Kidney (tissue), 14 donors: ENCODE data around the gene FNBP1. TPM values are rescaled to one million over a fixed set of nuclear protein-coding genes. Genes with fewer than 3 reads are reported as not detected.
"Not testable (repeated sequence)": the region's sequence is repeated elsewhere in the genome, so short reads cannot be mapped to it uniquely, and the experiment has no call there.

Experiments used
- DNase-seq, 5 donors: peaks; one replicate each; pipeline ENCODE4 v3.0.0-alpha.2; 2013 to 2020
- FAIRE-seq: peaks from 2 replicates; lab custom pipeline; 2012; peaks lifted over from hg19 to GRCh38; lab: Jason Lieb, UNC
- H3K27ac ChIP-seq, 2 donors: one replicate each; pipeline ENCODE4 v1.7.0; 2013; ENCODE audit warnings: low read depth in 2 of 2, low read length in 2 of 2, inconsistent platforms in 1 of 2
- H3K27me3 ChIP-seq: one replicate; pipeline ENCODE4 v1.7.1; 2013; ENCODE audit warnings: low read length, inconsistent platforms; ENCODE audit not compliant: control insufficient read depth, insufficient read depth
- H3K36me3 ChIP-seq, 3 donors: one replicate each; pipeline versions ENCODE4 v1.7.0 to v1.7.1; 2013; ENCODE audit warnings: low read length in 3 of 3, control low read depth in 1 of 3, inconsistent platforms in 1 of 3; ENCODE audit not compliant: insufficient read depth in 3 of 3, control insufficient read depth in 2 of 3
- H3K4me1 ChIP-seq, 3 donors: one replicate each; pipeline versions ENCODE4 v1.7.0 to v1.7.1; 2013; ENCODE audit warnings: low read length in 3 of 3, inconsistent platforms in 1 of 3, low read depth in 1 of 3; ENCODE audit not compliant: control insufficient read depth in 2 of 3, insufficient read depth in 2 of 3
- H3K4me3 ChIP-seq, 3 donors: one replicate each; pipeline versions ENCODE4 v1.7.0 to v1.8.1; 2013; ENCODE audit warnings: low read length in 3 of 3, control low read depth in 1 of 3, inconsistent platforms in 1 of 3
- H3K9ac ChIP-seq, 3 donors: one replicate each; pipeline versions ENCODE4 v1.7.0 to v1.7.1; 2013; ENCODE audit warnings: low read length in 3 of 3, control low read depth in 1 of 3, inconsistent platforms in 1 of 3
- H3K9me3 ChIP-seq, 3 donors: one replicate each; pipeline versions ENCODE4 v1.7.0 to v1.7.1; 2013; ENCODE audit warnings: low read length in 3 of 3, control low read depth in 1 of 3, inconsistent platforms in 1 of 3; ENCODE audit not compliant: control insufficient read depth in 2 of 3, insufficient read depth in 1 of 3
- intact Hi-C: fragments of 100-400 bp; cut with DNase I; formaldehyde crosslinking; loops from one replicate; pipeline ENCODE4 v1.11.1; 2022
- polyA plus RNA-seq: library from polyadenylated mRNA; stranded (reverse); fragments of 350-450 nt; fragmentation: Illumina TruSeq; extraction: RNeasy Lipid Tissue Mini Kit (QIAGEN cat#74804); gene quantifications from one replicate; pipeline ENCODE4 v1.2.3, GENCODE V29; 2014; ENCODE audit warnings: low read depth, low replicate concordance; ENCODE audit not compliant: insufficient read depth
- total RNA-seq: library from RNA; stranded (reverse); fragmentation: NEBNext Ultra II Directional; extraction: Animal tissue kit (Norgen Biotek cat#: 25700); gene quantifications from one replicate; pipeline ENCODE4 v1.2.1, GENCODE V29; 2021
- TF ChIP-seq, protein P1 (sequence below): IDR thresholded peaks from 3 replicates; pipeline ENCODE4 v1.5.1; 2012; ENCODE audit warnings: mild to moderate bottlenecking, moderate library complexity, borderline replicate concordance; ENCODE audit not compliant: insufficient read depth; ENCODE audit errors: extremely low read depth
- donor health status: control.
- donor health status: control.
- donor health status: control.
- donor health status: control.
- donor health status: control.
- donor health status: DM: yes; HTN: yes; CAD: no.
- donor health status: Normal renal cell carcinoma (clear cell type).

Gene FNBP1
- total and polyA plus RNA-seq, 2 donors from 2014 or later, result 9.7 to 51.7 TPM

DNA sequence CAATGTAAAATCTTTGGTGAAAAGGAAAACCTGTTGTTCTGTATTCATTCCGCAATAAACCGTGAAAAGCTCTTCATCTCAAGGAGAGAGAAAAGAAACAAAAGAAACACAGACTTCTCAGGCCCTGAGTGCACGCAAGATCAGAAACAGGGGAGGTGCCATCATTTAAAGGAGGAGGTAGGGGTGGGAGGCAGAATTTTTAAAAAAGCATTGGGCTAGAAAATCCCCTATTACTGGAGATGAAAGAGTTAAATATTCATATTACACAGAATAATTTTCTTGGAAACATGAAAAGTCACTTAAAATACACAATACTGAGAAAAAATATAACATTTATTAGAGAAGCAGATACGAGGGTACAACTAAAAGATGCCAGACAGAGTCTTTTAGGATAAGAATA is 151.4 kb downstream of the FNBP1 start:
- no peak for DNase-seq
- H3K27me3 ChIP-seq, result no peaks in the 10 kb centered on the region
- FAIRE-seq, result no peak
- no peak overlapping the region for H3K9ac ChIP-seq
- H3K4me1 ChIP-seq, result peaks cover 0 to 4% (median under 1%) of the 10 kb centered on the region in 3 donors
- H3K27ac ChIP-seq, result no peak overlapping the region
- H3K36me3 ChIP-seq, result peaks cover 0 to 7% (median 0%) of the 10 kb centered on the region in 3 donors
- TF ChIP-seq, protein P1, sequence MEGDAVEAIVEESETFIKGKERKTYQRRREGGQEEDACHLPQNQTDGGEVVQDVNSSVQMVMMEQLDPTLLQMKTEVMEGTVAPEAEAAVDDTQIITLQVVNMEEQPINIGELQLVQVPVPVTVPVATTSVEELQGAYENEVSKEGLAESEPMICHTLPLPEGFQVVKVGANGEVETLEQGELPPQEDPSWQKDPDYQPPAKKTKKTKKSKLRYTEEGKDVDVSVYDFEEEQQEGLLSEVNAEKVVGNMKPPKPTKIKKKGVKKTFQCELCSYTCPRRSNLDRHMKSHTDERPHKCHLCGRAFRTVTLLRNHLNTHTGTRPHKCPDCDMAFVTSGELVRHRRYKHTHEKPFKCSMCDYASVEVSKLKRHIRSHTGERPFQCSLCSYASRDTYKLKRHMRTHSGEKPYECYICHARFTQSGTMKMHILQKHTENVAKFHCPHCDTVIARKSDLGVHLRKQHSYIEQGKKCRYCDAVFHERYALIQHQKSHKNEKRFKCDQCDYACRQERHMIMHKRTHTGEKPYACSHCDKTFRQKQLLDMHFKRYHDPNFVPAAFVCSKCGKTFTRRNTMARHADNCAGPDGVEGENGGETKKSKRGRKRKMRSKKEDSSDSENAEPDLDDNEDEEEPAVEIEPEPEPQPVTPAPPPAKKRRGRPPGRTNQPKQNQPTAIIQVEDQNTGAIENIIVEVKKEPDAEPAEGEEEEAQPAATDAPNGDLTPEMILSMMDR, result no peak
- H3K4me3 ChIP-seq, result no peak overlapping the region
- H3K9me3 ChIP-seq, result no peaks in the 10 kb centered on the region
- intact Hi-C loops, result no loop called here

DNA sequence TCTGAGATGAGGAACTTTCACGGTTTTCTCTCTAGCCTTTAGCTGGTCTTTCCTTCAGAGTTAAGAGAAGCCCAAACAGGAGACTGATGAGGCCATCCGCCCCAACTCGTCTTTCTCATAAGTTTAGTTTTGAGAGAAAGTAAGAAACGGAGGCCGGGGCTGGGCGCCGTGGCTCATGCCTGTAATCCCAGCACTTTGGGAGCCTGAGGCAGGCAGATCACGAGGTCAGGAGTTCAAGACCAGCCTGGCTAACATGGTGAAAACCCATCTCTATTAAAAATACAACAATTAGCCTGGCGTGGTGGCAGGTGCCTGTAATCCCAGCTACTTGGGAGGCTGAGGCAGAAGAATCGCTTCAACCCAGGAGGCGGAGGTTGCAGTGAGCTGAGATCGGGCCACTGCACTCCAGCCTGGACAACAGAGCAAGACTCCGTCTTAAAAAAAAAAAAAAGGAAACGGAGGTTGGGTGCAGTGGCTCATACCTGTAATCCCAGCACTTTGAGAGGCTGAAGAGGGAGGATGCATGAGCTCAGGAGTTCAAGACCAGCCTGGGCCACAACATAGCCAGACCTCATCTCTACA is 152.2 kb downstream of the FNBP1 start:
- FAIRE-seq, H3K27ac ChIP-seq, H3K9ac ChIP-seq, intact Hi-C loops, DNase-seq, H3K36me3 ChIP-seq, H3K27me3 ChIP-seq, H3K4me1 ChIP-seq, H3K9me3 ChIP-seq, H3K4me3 ChIP-seq: not testable (repeated sequence)

DNA sequence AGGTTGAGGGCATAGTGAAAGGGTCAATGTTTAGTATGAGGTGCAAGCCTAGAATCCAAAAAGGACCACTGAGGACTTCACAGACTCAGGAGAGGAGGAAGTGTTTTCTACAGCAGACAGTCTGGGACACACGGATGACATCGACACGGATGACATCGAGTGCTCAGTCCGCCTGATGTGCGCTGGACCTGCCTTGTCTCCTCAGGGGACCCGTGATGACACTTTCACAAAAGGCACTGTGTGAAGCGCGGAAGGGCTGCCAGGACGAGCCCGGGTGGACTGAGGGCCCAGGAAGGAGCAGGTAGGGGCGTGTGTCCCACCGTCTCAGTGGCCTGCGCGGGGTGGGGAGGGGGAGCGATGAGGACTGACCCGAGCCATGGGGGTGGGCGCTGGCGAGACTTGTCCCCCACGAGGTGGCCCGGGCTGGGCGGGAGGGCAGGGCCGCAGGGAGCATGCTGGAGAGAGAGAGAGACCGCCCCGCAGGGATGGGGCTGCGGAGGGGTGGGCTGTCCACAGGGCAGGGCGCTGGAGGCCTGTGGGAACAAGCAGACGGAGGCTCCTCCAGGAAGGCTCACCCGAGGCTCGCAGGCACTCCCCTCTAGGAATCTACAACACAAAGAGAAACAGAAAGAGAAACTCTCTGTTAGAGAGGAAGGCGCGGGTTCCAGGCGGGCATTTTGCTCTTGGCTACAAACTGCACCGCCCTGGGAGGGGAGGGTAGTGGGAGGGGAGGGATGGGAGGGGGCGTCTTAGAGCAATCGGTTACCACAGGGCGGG is 152.9 kb downstream of the FNBP1 start:
- H3K27ac ChIP-seq, result peak overlapping the region in 1 of 2 donors; percentile 32
- FAIRE-seq (no peak), DNase-seq (no peak)
- H3K9me3 ChIP-seq, result no peaks in the 10 kb centered on the region
- peaks cover 0 to 6% (median 0%) of the 10 kb centered on the region in 3 donors for H3K36me3 ChIP-seq
- H3K4me1 ChIP-seq, result peaks cover 0 to 11% (median 6%) of the 10 kb centered on the region in 3 donors
- intact Hi-C loops, result no loop called here
- no peak overlapping the region for H3K9ac ChIP-seq
- no peak overlapping the region for H3K4me3 ChIP-seq
- TF ChIP-seq, protein P1, result no peak
- H3K27me3 ChIP-seq, result no peaks in the 10 kb centered on the region
